ENCODE data around the gene FOS. TPM values are rescaled to one million over a fixed set of nuclear protein-coding genes. Genes with fewer than 3 reads are reported as not detected.

Gene FOS
- total and polyA plus RNA-seq, 2 of the 13 experiments (the other 11 are each of a cell fraction or from before 2014, with no cell fraction given): 15.9 to 24.2 TPM

- Histone ChIP-seq H3K4me2 (ENCODE audit: low read depth, low read length) (no peak overlapping the region), H3K4me1 (ENCODE audit: insufficient read depth, low read length) (peaks cover 15% of the 10 kb centered on the region), H3K9ac (ENCODE audit: insufficient read depth, low read depth, low read length) (no peak overlapping the region), H3K79me2 (ENCODE audit: insufficient read depth, low read length) (no peaks in the 10 kb centered on the region), H3K27me3 (ENCODE audit: control insufficient read depth in 1 of 2, insufficient read depth in 2 of 2, low read length in 2 of 2) (peaks cover 2 to 36% of the 10 kb centered on the region in 2 experiments; a peak in 4 of 5 replicates), H3K4me3 (replicated peaks in 1 of 3; ENCODE audit: insufficient read depth in 1 of 3, low read depth in 2 of 3, low read length in 3 of 3) (no peak overlapping the region), H3K9me3 (ENCODE audit: low read length) (no peaks in the 10 kb centered on the region), H2AFZ (ENCODE audit: low read length) (no peak overlapping the region), H4K20me1 (ENCODE audit: insufficient read depth, low read length) (no peaks in the 10 kb centered on the region), H3K27ac (ENCODE audit: extremely low read length, insufficient read depth, low read length) (no peak overlapping the region), H3K36me3 (replicated peaks in 1 of 2; ENCODE audit: control insufficient read depth in 1 of 2, insufficient read depth in 2 of 2, low read length in 2 of 2) (no peaks in the 10 kb centered on the region)
- ChIA-PET POLR2A (interaction anchor here (1.1 kb wide), 1 partner anchor 10 kb away, joined by 3 read pairs; no protein-coding TSS in a partner anchor), CTCF (ENCODE audit: low intra/inter-chr PET ratio, low total read pairs) (no interaction called here)
- no TSS peak for BruUV-seq (replicated peaks)
- 27% methylated on average over 7 of the region's 7 CpGs for WGBS (ENCODE audit: low lambda C conversion rate)
- peak; percentile 54 for ATAC-seq
- DNase-seq (ENCODE audit: low spot score): no peak
- no peak for FAIRE-seq
- intact Hi-C loops (cut with micrococcal nuclease; ENCODE audit: unreplicated experiment): no loop called here
- in situ Hi-C loops (cut with HindIII; ENCODE audit: extremely low pct_ligation_motif_present, low pct_unique_long_range_greater_than_20kb): no loop called here
- TF ChIP-seq, protein P1, sequence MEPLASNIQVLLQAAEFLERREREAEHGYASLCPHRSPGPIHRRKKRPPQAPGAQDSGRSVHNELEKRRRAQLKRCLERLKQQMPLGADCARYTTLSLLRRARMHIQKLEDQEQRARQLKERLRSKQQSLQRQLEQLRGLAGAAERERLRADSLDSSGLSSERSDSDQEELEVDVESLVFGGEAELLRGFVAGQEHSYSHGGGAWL (CRISPR knock-in tag; IDR thresholded peaks at IDR 0.05): no peak
- no peak for TF ChIP-seq ATM (IDR thresholded peaks at IDR 0.05; ENCODE audit: borderline replicate concordance)
- TF ChIP-seq, protein P2, sequence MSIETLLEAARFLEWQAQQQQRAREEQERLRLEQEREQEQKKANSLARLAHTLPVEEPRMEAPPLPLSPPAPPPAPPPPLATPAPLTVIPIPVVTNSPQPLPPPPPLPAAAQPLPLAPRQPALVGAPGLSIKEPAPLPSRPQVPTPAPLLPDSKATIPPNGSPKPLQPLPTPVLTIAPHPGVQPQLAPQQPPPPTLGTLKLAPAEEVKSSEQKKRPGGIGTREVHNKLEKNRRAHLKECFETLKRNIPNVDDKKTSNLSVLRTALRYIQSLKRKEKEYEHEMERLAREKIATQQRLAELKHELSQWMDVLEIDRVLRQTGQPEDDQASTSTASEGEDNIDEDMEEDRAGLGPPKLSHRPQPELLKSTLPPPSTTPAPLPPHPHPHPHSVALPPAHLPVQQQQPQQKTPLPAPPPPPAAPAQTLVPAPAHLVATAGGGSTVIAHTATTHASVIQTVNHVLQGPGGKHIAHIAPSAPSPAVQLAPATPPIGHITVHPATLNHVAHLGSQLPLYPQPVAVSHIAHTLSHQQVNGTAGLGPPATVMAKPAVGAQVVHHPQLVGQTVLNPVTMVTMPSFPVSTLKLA (IDR thresholded peaks at IDR 0.05): no peak
- TF ChIP-seq NPAS2 (CRISPR knock-in tag; IDR thresholded peaks at IDR 0.05; ENCODE audit: borderline replicate concordance): no peak
- no peak for TF ChIP-seq POLR2A (IDR thresholded peaks at IDR 0.05; ENCODE audit: insufficient read depth in 1 of 2, low read depth in 2 of 2, low read length in 2 of 2)
- TF ChIP-seq SRSF4 (IDR thresholded peaks at IDR 0.05; ENCODE audit: low read depth, low read length, poor library complexity, severe bottlenecking): no peak
- no peak for TF ChIP-seq CENPBD1 (CRISPR knock-in tag; IDR thresholded peaks at IDR 0.05; ENCODE audit: borderline replicate concordance, low read depth)
- TF ChIP-seq ZNF776 (CRISPR knock-in tag; IDR thresholded peaks at IDR 0.05): no peak
- no peak for TF ChIP-seq TIGD3 (CRISPR knock-in tag; IDR thresholded peaks at IDR 0.05; ENCODE audit: borderline replicate concordance)
- no peak for TF ChIP-seq ZNF30 (CRISPR knock-in tag; IDR thresholded peaks at IDR 0.05)
- no peak for TF ChIP-seq ZNF33A (CRISPR knock-in tag; IDR thresholded peaks at IDR 0.05; ENCODE audit: borderline replicate concordance)
- TF ChIP-seq CTCF (CRISPR knock-in tag; IDR thresholded peaks at IDR 0.05): no peak
- TF ChIP-seq SYNCRIP (IDR thresholded peaks at IDR 0.05; ENCODE audit: insufficient read depth, low read depth, low read length): no peak
- no peak for TF ChIP-seq ZNF589 (CRISPR knock-in tag; conservative IDR thresholded peaks at IDR 0.05)
Observed at GRCh38 chr14:75268633-75269550, 9.7 kb upstream of the FOS start.
